Measurements from ENCODE around the gene ARMH4.

The ARMH4 gene

GRCh38 chr14:58099682-58100081, 52.3 kb downstream of the ARMH4 start:
- no peak overlapping the region for H3K4me3 ChIP-seq (ENCODE audit: low read length)
- TF ChIP-seq CTCF (conservative IDR thresholded peaks at IDR 0.05; ENCODE audit: low read depth, low read length): no peak
- no peak for DNase-seq (ENCODE audit: low read depth)

DNA sequence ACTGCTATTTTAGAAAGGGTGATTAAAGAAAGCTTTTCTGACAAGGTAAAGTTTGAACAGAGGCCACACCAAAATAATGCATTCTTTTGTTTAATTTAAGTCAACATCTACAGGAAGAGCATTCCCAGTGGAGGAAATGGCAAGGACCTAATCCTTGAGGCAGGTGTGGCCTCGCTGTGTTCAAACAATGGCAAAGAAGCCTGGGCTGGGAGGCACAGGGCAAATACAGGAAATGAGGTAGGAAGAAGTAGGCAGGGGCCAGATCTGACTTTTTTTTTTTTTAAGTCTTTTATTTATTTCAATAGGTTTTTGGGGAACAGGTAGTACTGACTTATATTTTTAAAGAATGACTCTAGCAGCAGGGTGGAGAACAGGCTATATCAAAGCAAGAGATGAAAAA, 53.5 kb downstream of the ARMH4 start:
- DNase-seq (ENCODE audit: low read depth): no peak
- no peak overlapping the region for H3K4me3 ChIP-seq (ENCODE audit: low read length)
- TF ChIP-seq CTCF (conservative IDR thresholded peaks at IDR 0.05; ENCODE audit: low read depth, low read length): no peak

GRCh38 chr14:58096731-58097130, 55.3 kb downstream of the ARMH4 start:
- no peak for DNase-seq (ENCODE audit: low read depth)
- TF ChIP-seq CTCF (conservative IDR thresholded peaks at IDR 0.05; ENCODE audit: low read depth, low read length): no peak
- H3K4me3 ChIP-seq (ENCODE audit: low read length): no peak overlapping the region

DNA sequence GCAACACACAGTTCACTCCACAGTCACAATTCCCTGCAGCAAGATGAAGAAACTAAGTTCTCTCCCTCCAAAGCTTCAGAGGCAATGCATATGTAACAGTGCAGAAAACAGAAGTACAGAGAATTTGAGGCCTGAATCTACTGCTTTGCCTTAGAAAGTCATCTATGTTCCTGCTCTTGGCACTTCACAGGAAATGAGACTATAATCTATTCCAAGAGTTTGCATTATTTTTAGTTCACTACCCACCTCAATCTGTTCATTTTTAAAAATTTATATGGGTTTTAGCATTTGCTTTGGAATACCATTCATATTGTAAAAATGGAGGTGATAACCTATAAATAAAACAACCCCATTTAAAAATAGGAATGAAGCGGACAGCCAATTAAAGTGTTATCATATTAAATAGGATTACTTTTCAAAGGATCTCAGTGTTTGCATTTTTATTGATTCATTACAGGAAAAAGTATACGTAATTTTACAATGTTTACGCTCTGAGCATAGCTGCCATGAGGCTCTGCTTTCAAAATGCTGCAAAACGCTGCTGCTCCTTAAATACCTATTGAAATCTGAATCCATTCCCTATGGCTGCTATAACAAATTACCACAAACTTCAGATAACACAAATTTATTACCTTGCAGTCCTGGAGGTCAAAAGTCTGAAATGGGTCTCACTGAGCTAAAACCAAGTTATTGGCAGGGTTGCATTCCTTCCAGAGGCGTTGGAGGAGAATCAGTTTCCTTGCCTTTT, 60.0 kb downstream of the ARMH4 start:
- TF ChIP-seq CTCF (conservative IDR thresholded peaks at IDR 0.05; ENCODE audit: low read depth, low read length): no peak
- H3K4me3 ChIP-seq (ENCODE audit: low read length): no peak overlapping the region
- DNase-seq (ENCODE audit: low read depth): no peak

DNA sequence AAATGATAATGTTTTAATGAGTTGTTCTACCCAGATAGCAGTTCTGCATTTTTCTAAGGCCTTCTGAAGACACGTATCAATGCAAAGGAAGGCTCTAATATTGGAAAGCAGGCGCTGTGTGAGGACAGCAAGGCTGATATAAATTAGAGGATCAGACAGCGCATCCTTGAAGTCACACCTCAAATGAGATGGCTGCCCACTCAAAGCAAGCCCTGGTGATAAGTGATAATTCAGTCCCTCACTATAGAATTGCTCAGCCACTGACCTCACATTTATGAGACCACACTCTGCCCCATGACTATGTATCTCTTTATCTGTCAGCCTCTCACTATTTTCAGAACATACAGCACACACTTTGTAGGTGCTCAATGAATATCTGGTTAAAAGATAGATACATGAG, 62.4 kb downstream of the ARMH4 start:
- no peak for DNase-seq (ENCODE audit: low read depth)
- TF ChIP-seq CTCF (conservative IDR thresholded peaks at IDR 0.05; ENCODE audit: low read depth, low read length): no peak
- no peak overlapping the region for H3K4me3 ChIP-seq (ENCODE audit: low read length)

DNA sequence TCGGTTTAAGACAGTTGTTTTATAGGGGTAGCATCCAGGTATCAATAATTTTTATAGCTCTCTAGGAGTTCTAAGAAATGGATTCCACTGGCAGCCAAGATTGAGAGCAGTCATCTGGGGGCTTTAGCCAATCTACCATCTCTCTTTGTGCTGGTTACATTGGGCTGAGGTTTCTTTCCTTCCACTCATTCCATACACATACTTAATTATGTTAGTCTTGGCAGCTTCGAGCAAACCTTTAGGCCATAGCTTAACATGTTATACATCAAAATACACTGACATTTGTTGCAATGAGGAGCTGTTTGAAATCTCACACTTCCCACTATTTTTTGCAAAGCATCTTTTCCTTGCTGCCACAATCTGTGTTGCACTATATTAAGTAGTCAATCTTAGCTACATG, 63.1 kb downstream of the ARMH4 start:
- DNase-seq (ENCODE audit: low read depth): no peak
- TF ChIP-seq CTCF (conservative IDR thresholded peaks at IDR 0.05; ENCODE audit: low read depth, low read length): no peak
- H3K4me3 ChIP-seq (ENCODE audit: low read length): no peak overlapping the region

GRCh38 chr14:58085877-58086276, 66.1 kb downstream of the ARMH4 start:
- no peak overlapping the region for H3K4me3 ChIP-seq (ENCODE audit: low read length)
- no peak for DNase-seq (ENCODE audit: low read depth)
- TF ChIP-seq CTCF (conservative IDR thresholded peaks at IDR 0.05; ENCODE audit: low read depth, low read length): no peak
